ENCODE measurements around the gene BTG3. TPM values are rescaled to one million over a fixed set of nuclear protein-coding genes. Genes with fewer than 3 reads are reported as not detected.

Gene BTG3
- total and polyA plus RNA-seq, 8 donors: 8.8 to 36.3 (median 11.6) TPM

- intact Hi-C loops (cut with DNase I): no loop called here
- FAIRE-seq (no peak), DNase-seq (no peak), ATAC-seq (no peak)
- Histone ChIP-seq H3K9me3 (no peaks in the 10 kb centered on the region), H3K4me1 (no peaks in the 10 kb centered on the region), H3K4me3 (no peak overlapping the region), H3K27me3 (no peaks in the 10 kb centered on the region), H3K27ac (no peak overlapping the region), H3K36me3 (no peaks in the 10 kb centered on the region)
- TF ChIP-seq, protein P1, sequence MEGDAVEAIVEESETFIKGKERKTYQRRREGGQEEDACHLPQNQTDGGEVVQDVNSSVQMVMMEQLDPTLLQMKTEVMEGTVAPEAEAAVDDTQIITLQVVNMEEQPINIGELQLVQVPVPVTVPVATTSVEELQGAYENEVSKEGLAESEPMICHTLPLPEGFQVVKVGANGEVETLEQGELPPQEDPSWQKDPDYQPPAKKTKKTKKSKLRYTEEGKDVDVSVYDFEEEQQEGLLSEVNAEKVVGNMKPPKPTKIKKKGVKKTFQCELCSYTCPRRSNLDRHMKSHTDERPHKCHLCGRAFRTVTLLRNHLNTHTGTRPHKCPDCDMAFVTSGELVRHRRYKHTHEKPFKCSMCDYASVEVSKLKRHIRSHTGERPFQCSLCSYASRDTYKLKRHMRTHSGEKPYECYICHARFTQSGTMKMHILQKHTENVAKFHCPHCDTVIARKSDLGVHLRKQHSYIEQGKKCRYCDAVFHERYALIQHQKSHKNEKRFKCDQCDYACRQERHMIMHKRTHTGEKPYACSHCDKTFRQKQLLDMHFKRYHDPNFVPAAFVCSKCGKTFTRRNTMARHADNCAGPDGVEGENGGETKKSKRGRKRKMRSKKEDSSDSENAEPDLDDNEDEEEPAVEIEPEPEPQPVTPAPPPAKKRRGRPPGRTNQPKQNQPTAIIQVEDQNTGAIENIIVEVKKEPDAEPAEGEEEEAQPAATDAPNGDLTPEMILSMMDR (IDR thresholded peaks at IDR 0.05): no peak
- 8 to 10% methylated on average over 1 of the region's 1 CpG for WGBS, 2 donors
Measured at GRCh38 chr21:17650292-17650691, 37.6 kb upstream of the BTG3 start.

- WGBS, 2 donors: 70 to 83% methylated on average over 4 of the region's 4 CpGs
- H3K4me1 ChIP-seq: no peaks in the 10 kb centered on the region
- H3K36me3 ChIP-seq: no peaks in the 10 kb centered on the region
- no peak overlapping the region for H3K4me3 ChIP-seq
- intact Hi-C loops (cut with DNase I): no loop called here
- ATAC-seq: no peak
- FAIRE-seq: no peak
- no peaks in the 10 kb centered on the region for H3K27me3 ChIP-seq
- TF ChIP-seq, protein P1 (IDR thresholded peaks at IDR 0.05): no peak
- H3K27ac ChIP-seq: no peak overlapping the region
- no peaks in the 10 kb centered on the region for H3K9me3 ChIP-seq
- no peak for DNase-seq
Measured at GRCh38 chr21:17646790-17647189, 34.1 kb upstream of the BTG3 start.

- no peak overlapping the region for H3K4me3 ChIP-seq
- no peaks in the 10 kb centered on the region for H3K9me3 ChIP-seq
- H3K4me1 ChIP-seq: no peaks in the 10 kb centered on the region
- intact Hi-C loops (cut with DNase I): no loop called here
- DNase-seq (no peak), FAIRE-seq (no peak), ATAC-seq (no peak)
- H3K27ac ChIP-seq: no peak overlapping the region
- no peaks in the 10 kb centered on the region for H3K36me3 ChIP-seq
- TF ChIP-seq, protein P1 (IDR thresholded peaks at IDR 0.05): no peak
- H3K27me3 ChIP-seq: no peaks in the 10 kb centered on the region
Measured at GRCh38 chr21:17644186-17644585, 31.5 kb upstream of the BTG3 start.

DNA sequence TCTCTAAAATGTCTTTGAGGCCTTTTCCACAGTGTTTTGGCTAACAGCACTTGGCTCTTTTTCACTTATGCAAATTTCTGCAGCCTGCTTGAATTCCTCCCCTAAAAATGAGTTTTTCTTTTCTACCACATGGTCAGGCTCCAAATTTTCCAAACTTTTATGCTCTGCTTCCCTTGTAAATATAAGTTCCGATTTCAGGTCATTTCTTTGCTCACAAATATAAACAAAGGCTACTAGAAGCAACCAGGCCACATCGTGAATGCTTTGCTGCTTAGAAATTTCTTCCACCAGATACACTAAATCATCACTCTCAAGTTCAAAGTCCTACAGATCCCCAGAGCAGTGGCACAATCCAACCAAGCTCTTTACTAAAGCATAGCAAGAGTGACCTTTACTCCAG is 28.1 kb upstream of the BTG3 start:
- ATAC-seq: no peak
- FAIRE-seq: no peak
- no peaks in the 10 kb centered on the region for H3K4me1 ChIP-seq

GRCh38 chr21:17636711-17637110 is 24.0 kb upstream of the BTG3 start:
- ATAC-seq: no peak
- Histone ChIP-seq H3K4me3 (no peak overlapping the region), H3K27me3 (no peaks in the 10 kb centered on the region), H3K9me3 (no peaks in the 10 kb centered on the region), H3K4me1 (no peaks in the 10 kb centered on the region), H3K36me3 (no peaks in the 10 kb centered on the region), H3K27ac (no peak overlapping the region)
- intact Hi-C loops (cut with DNase I): no loop called here
- DNase-seq: no peak
- TF ChIP-seq, protein P1 (IDR thresholded peaks at IDR 0.05): no peak
- no peak for FAIRE-seq
- WGBS, 2 donors: 67 to 91% methylated on average over 4 of the region's 4 CpGs

More for the DNA sequence above, 28.1 kb upstream of the BTG3 start:
- Histone ChIP-seq H3K9me3 (no peaks in the 10 kb centered on the region), H3K27me3 (no peaks in the 10 kb centered on the region), H3K4me3 (no peak overlapping the region), H3K27ac (no peak overlapping the region), H3K36me3 (no peaks in the 10 kb centered on the region)
- WGBS, 2 donors: 68 to 77% methylated on average over 2 of the region's 2 CpGs
- TF ChIP-seq, protein P1 (IDR thresholded peaks at IDR 0.05): no peak
- no peak for DNase-seq
- intact Hi-C loops (cut with DNase I): no loop called here
